PC-3 (cell line): Measurements from ENCODE around the gene TRIM68.

Source experiments
- CTCF ChIP-seq: fragments of 300-600 bp; sonication (generic); conservative IDR thresholded peaks from 2 replicates; pipeline ENCODE4 v1.5.1; 2017; ENCODE audit warnings: antibody characterized with exemption, low read depth, mild to moderate bottlenecking, low read length
- EZH2 ChIP-seq: fragments of 300-600 bp; sonication (generic); IDR thresholded peaks from one replicate; pipeline ENCODE4 v1.6.1; 2017; ENCODE audit warnings: antibody characterized with exemption, mild to moderate bottlenecking, low read length; ENCODE audit not compliant: unreplicated experiment

DNA sequence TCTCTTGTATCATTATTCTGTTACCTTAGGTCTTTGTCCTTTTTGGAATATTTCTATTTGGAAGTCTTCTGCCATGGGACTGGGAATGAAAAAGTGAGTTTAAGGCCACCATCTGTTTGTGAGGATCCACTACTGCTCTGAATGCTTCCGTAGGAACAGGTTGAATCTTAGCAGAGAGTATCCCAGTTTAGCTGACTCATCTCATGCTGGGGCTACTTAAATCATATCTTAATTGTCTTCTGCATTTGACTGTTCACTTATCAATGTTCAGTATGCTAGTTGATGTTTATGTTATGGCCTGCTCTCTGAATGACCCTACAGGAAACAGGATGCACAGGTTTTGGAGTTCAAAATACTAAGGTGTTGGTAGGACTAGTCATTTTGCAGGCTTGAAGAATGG, 27.9 kb downstream of the TRIM68 start:
- TF ChIP-seq EZH2 (no peak), CTCF (no peak)
